Sigmoid colon (tissue), 7 donors: Measurements from ENCODE around the gene PCDHGA1. TPM values are rescaled to one million over a fixed set of nuclear protein-coding genes. Genes with fewer than 3 reads are reported as not detected.

Source experiments
- DNase-seq: peaks from one replicate; pipeline ENCODE4 v3.0.0-alpha.2; 2019
- H3K27ac ChIP-seq, 4 donors: fragments of 200-600 bp; sonication (generic); one replicate each; pipeline ENCODE4 v1.5.1; 2016 to 2019; ENCODE audit warnings: mild to moderate bottlenecking in 1 of 4
- H3K27me3 ChIP-seq, 3 donors: fragments of 200-600 bp; sonication (generic); one replicate each; pipeline ENCODE4 v1.5.1; 2019; ENCODE audit warnings: mild to moderate bottlenecking in 1 of 3
- H3K36me3 ChIP-seq, 4 donors: fragments of 200-600 bp; sonication (generic); one replicate each; pipeline ENCODE4 v1.5.1; 2016 to 2019
- H3K4me1 ChIP-seq, 4 donors: fragments of 200-600 bp; sonication (generic); one replicate each; pipeline ENCODE4 v1.5.1; 2017 to 2019
- H3K4me3 ChIP-seq, 4 donors: fragments of 200-600 bp; sonication (generic); one replicate each; pipeline ENCODE4 v1.5.1; 2017 to 2019; ENCODE audit warnings: mild to moderate bottlenecking in 2 of 4, moderate library complexity in 1 of 4
- H3K9me3 ChIP-seq, 4 donors: fragments of 200-600 bp in 3 of 4; sonication (generic) in 3 of 4; one replicate each; pipeline versions ENCODE4 v1.5.1 to v1.6.1; 2013 to 2019
- EP300 ChIP-seq, 4 donors: sonication (generic); formaldehyde crosslinking; IDR thresholded peaks; one replicate each; pipeline ENCODE4 v1.6.1; 2017; ENCODE audit warnings: antibody characterized with exemption in 4 of 4
- POLR2A ChIP-seq, 2 donors: fragments of 450-650 bp; IDR thresholded peaks; one replicate each; pipeline ENCODE4 v1.6.1; 2016; ENCODE audit warnings: antibody characterized with exemption in 2 of 2, mild to moderate bottlenecking in 2 of 2, moderate library complexity in 2 of 2
- POLR2AphosphoS5 ChIP-seq, 4 donors: sonication (generic); formaldehyde crosslinking; IDR thresholded peaks; one replicate each; pipeline ENCODE4 v1.6.1; 2017; ENCODE audit warnings: antibody characterized with exemption in 4 of 4
- WGBS, 2 donors: extraction: QIAGEN DNeasy Blood & Tissue Kit; methylation state at CpG; one replicate each; pipeline ENCODE4 v1.1.7; 2013; 5-methylcytosine and 5-hydroxymethylcytosine counted together
- intact Hi-C: fragments of 100-400 bp; cut with DNase I; formaldehyde crosslinking; loops from one replicate; pipeline ENCODE4 v1.15.1; 2023
- polyA plus RNA-seq, 3 donors: library from polyadenylated mRNA; stranded (reverse); fragments of 200-250 nt; gene quantifications; one replicate each; pipeline ENCODE4 v1.2.3, GENCODE V29; 2013
- total RNA-seq, 4 donors: library from RNA; depleted of rRNA; stranded (reverse); fragments of >200 nt; gene quantifications; one replicate each; pipeline ENCODE4 v1.1.0, GENCODE V29; 2016
- TF ChIP-seq, protein P1 (sequence below), 4 experiments: fragments of 450-650 bp in 3 of 4; fragments of 200-600 bp in 1 of 4; IDR thresholded peaks; one replicate each; pipeline ENCODE4 v1.5.1; 2016 to 2019; ENCODE audit warnings: antibody characterized with exemption in 4 of 4, mild to moderate bottlenecking in 3 of 4, moderate library complexity in 2 of 4
- donor health status: healthy with polysubstance abuse.
- donor health status: Bipolar disorder and iron deficiency.
- donor health status: healthy.

Gene PCDHGA1
- total and polyA plus RNA-seq, 7 donors, result 0.26 to 1.4 (median 1.1) TPM; not detected in 2

DNA sequence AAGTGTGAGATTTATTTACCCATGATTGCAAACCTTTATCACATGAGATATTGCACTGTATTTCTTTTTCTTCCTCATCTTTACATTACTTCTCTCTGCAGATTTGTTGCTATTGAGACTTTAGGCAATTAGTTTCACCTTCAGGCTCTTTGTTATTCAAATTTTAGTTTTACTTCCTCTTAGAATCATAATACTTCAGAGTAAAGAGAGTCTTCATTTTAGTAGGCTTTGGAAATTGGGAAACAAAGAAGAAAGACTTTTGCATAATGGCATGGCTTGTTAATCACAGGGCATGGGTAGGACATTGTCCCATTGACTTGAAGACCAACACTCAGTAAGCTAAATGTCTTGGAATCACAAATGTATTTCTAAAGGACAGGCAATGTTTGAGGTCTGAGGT, 32.4 kb downstream of the PCDHGA1 start:
- no peak overlapping the region for H3K27ac ChIP-seq
- no peaks in the 10 kb centered on the region for H3K36me3 ChIP-seq
- TF ChIP-seq, protein P1, sequence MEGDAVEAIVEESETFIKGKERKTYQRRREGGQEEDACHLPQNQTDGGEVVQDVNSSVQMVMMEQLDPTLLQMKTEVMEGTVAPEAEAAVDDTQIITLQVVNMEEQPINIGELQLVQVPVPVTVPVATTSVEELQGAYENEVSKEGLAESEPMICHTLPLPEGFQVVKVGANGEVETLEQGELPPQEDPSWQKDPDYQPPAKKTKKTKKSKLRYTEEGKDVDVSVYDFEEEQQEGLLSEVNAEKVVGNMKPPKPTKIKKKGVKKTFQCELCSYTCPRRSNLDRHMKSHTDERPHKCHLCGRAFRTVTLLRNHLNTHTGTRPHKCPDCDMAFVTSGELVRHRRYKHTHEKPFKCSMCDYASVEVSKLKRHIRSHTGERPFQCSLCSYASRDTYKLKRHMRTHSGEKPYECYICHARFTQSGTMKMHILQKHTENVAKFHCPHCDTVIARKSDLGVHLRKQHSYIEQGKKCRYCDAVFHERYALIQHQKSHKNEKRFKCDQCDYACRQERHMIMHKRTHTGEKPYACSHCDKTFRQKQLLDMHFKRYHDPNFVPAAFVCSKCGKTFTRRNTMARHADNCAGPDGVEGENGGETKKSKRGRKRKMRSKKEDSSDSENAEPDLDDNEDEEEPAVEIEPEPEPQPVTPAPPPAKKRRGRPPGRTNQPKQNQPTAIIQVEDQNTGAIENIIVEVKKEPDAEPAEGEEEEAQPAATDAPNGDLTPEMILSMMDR (IDR thresholded peaks at IDR 0.05), result no peak
- TF ChIP-seq POLR2A (IDR thresholded peaks at IDR 0.05) (no peak), POLR2AphosphoS5 (IDR thresholded peaks at IDR 0.05) (no peak), EP300 (IDR thresholded peaks at IDR 0.05) (no peak)
- intact Hi-C loops, result no loop called here
- no peak overlapping the region for H3K4me3 ChIP-seq
- H3K9me3 ChIP-seq, result peaks cover 41 to 96% (median 67%) of the 10 kb centered on the region in 4 donors
- H3K4me1 ChIP-seq, result no peaks in the 10 kb centered on the region
- peaks cover 0 to 13% (median 4%) of the 10 kb centered on the region in 3 donors for H3K27me3 ChIP-seq
- no peak for DNase-seq

DNA sequence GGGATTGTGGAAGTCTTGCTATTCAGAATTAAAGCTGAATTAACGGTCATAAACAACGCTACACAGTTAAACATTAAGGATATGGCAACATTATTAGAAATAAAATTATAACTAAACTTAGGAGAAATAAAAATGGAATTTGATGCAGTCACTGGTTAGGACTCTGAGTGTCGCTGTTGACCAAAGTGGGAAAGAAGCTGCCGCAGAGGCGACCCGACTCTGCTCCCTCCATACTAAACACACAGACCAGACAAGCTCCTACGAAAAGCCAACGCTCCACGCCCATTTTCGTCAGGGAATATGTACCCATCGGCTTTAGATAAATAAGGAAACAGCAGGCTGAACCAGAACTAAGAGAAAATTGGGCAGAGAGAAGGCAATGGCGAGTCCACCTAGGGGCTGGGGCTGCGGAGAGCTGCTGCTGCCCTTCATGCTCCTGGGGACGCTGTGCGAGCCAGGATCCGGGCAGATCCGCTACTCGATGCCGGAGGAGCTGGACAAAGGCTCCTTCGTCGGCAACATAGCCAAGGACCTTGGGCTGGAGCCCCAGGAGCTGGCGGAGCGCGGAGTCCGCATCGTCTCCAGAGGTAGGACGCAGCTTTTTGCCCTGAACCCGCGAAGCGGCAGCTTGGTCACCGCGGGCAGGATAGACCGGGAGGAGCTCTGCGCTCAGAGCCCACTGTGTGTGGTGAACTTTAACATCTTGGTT, 33.8 kb downstream of the PCDHGA1 start, which contains the start of gene PCDHGA5:
Gene PCDHGA5, plus strand, starts transcription at position 211 of the 709 bp plus-strand sequence. Its CDS starts 169 bp downstream, at position 380.
- no peaks in the 10 kb centered on the region for H3K36me3 ChIP-seq
- 23 to 51% methylated on average over 34 of the region's 34 CpGs for WGBS, 2 donors
- DNase-seq, result no peak
- H3K4me3 ChIP-seq, result peak within 1 kb of the TSS in 2 of 4 donors; percentile 12 to 17
- H3K4me1 ChIP-seq, result no peaks in the 10 kb centered on the region
- intact Hi-C loops, result no loop called here
- peaks cover 41 to 92% (median 61%) of the 10 kb centered on the region in 4 donors for H3K9me3 ChIP-seq
- no peak for TF ChIP-seq POLR2AphosphoS5 (IDR thresholded peaks at IDR 0.05)
- TF ChIP-seq POLR2A (IDR thresholded peaks at IDR 0.05), result no peak
- no peak for TF ChIP-seq EP300 (IDR thresholded peaks at IDR 0.05)
- TF ChIP-seq, protein P1 (IDR thresholded peaks at IDR 0.05), result no peak
- no peak within 1 kb of the TSS for H3K27ac ChIP-seq
- peaks cover 0 to 13% (median 4%) of the 10 kb centered on the region in 3 donors for H3K27me3 ChIP-seq

DNA sequence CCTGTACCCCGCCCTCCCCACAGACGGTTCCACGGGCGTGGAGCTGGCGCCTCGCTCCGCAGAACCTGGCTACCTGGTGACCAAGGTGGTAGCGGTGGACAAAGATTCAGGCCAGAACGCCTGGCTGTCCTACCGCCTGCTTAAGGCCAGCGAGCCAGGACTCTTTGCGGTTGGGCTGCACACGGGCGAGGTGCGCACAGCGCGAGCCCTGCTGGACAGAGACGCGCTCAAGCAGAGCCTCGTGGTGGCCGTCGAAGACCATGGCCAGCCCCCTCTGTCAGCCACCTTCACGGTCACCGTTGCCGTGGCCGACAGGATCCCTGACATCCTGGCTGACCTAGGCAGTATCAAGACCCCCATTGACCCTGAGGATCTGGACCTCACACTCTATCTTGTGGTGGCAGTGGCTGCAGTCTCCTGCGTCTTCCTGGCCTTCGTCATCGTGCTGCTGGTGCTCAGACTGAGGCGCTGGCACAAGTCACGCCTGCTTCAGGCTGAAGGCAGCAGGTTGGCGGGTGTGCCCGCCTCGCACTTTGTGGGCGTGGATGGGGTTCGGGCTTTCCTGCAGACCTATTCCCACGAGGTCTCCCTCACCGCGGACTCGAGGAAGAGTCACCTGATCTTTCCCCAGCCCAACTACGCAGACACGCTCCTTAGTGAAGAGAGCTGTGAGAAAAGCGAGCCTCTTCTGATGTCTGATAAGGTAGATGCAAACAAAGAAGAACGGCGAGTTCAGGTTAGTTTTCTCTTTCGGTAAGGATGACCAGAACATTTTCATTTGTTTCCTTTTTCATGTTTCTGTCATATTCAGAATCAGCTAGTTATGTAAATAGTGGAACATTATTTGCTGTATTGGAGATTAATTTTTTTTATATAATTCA, 35.9 kb downstream of the PCDHGA1 start:
- no peak for DNase-seq
- WGBS, 2 donors, result 39 to 61% methylated on average over 46 of the region's 46 CpGs
- no peak overlapping the region for H3K27ac ChIP-seq
- H3K4me1 ChIP-seq, result no peaks in the 10 kb centered on the region
- peaks cover 0 to 7% (median 4%) of the 10 kb centered on the region in 3 donors for H3K27me3 ChIP-seq
- H3K36me3 ChIP-seq, result no peaks in the 10 kb centered on the region
- peaks cover 34 to 92% (median 61%) of the 10 kb centered on the region in 4 donors for H3K9me3 ChIP-seq
- H3K4me3 ChIP-seq, result no peak overlapping the region
- intact Hi-C loops, result no loop called here
- no peak for TF ChIP-seq POLR2AphosphoS5 (IDR thresholded peaks at IDR 0.05)
- TF ChIP-seq POLR2A (IDR thresholded peaks at IDR 0.05), result no peak
- no peak for TF ChIP-seq EP300 (IDR thresholded peaks at IDR 0.05)
- TF ChIP-seq, protein P1 (IDR thresholded peaks at IDR 0.05), result no peak

DNA sequence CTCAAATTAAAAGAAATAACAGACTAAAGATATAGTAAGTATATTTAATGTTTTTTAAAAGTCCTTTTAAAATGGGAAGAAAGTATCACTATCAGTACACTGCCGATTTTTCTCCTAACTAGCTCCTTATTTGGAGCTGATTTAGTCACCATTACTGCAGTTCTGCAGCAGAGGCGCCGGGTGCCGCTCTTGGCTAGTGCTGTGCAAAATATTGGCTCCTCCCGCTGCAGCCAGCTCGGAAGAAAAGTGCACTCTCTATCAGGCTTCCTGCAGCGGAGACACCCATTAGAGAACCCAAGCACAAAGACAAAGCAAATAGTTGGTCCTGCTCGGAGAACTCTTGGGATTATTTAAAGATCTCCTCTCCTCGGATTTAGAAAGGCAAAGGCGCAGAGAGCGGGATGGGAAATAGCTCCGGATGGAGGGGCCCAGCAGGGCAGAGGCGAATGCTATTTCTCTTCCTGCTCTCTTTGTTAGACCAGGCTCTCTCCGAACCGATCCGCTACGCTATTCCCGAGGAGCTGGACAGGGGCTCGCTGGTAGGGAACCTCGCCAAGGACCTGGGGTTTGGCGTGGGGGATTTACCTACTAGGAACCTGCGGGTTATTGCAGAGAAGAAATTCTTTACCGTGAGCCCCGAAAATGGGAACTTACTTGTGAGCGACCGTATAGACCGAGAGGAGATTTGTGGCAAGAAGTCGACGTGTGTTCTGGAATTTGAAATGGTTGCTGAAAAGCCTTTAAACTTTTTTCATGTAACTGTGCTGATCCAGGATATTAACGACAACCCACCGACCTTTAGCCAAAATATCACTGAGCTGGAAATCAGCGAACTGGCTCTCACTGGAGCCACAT, 39.9 kb downstream of the PCDHGA1 start, which contains the start of gene PCDHGB3:
Gene PCDHGB3, plus strand, starts transcription at position 249 of the 855 bp plus-strand sequence. Its CDS starts 153 bp downstream, at position 402.
- DNase-seq, result no peak
- H3K4me1 ChIP-seq, result no peaks in the 10 kb centered on the region
- WGBS, 2 donors, result 19 to 42% methylated on average over 32 of the region's 32 CpGs
- H3K36me3 ChIP-seq, result peaks cover 0 to 6% (median 0%) of the 10 kb centered on the region in 4 donors
- intact Hi-C loops, result no loop called here
- no peak within 1 kb of the TSS for H3K27ac ChIP-seq
- H3K27me3 ChIP-seq, result peaks cover 0 to 7% (median 0%) of the 10 kb centered on the region in 3 donors
- H3K9me3 ChIP-seq, result peaks cover 49 to 95% (median 71%) of the 10 kb centered on the region in 4 donors
- TF ChIP-seq EP300 (IDR thresholded peaks at IDR 0.05) (no peak), POLR2AphosphoS5 (IDR thresholded peaks at IDR 0.05) (no peak), POLR2A (IDR thresholded peaks at IDR 0.05) (no peak)
- TF ChIP-seq, protein P1 (IDR thresholded peaks at IDR 0.05), result no peak
- peak within 1 kb of the TSS in 2 of 4 donors; percentile 17 to 19 for H3K4me3 ChIP-seq
